H9 (cell line): ENCODE data around the gene ROBO4. TPM values are rescaled to one million over a fixed set of nuclear protein-coding genes. Genes with fewer than 3 reads are reported as not detected.

Experiments
- DNase-seq: peaks from one replicate; pipeline ENCODE4 v3.0.0-alpha.2; 2017
- H2AFZ ChIP-seq: one replicate; pipeline ENCODE4 v1.6.1; 2013; ENCODE audit warnings: mild to moderate bottlenecking, low read length, control low read depth, moderate library complexity
- H2AK5ac ChIP-seq: 2 replicates; pipeline ENCODE4 v1.6.1; 2013; ENCODE audit warnings: low read length, control low read depth, mixed read lengths; ENCODE audit not compliant: insufficient read length
- H2BK120ac ChIP-seq: one replicate; pipeline ENCODE4 v1.6.1; 2013; ENCODE audit warnings: low read depth, mild to moderate bottlenecking, low read length, control low read depth, inconsistent platforms; ENCODE audit not compliant: poor library complexity, severe bottlenecking
- H2BK12ac ChIP-seq: 2 replicates; pipeline ENCODE4 v1.6.1; 2013; ENCODE audit warnings: low read length, control low read depth, mixed read lengths, low read depth; ENCODE audit not compliant: insufficient read length
- H2BK15ac ChIP-seq: 2 replicates; pipeline ENCODE4 v1.6.1; 2013; ENCODE audit warnings: low read depth, low read length, control low read depth
- H2BK20ac ChIP-seq: one replicate; pipeline ENCODE4 v1.6.1; 2013; ENCODE audit warnings: low read depth, mild to moderate bottlenecking, low read length, control low read depth, inconsistent platforms; ENCODE audit not compliant: poor library complexity, severe bottlenecking
- H2BK5ac ChIP-seq: 2 replicates; pipeline ENCODE4 v1.6.1; 2013; ENCODE audit warnings: low read length, control low read depth, mixed read lengths; ENCODE audit not compliant: insufficient read length
- H3K14ac ChIP-seq: 2 replicates; pipeline ENCODE4 v1.6.1; 2013; ENCODE audit warnings: low read length, control low read depth; ENCODE audit not compliant: insufficient read depth
- H3K18ac ChIP-seq: 2 replicates; pipeline ENCODE4 v1.6.1; 2013; ENCODE audit warnings: low read depth, mild to moderate bottlenecking, mixed read lengths, low read length, control low read depth; ENCODE audit not compliant: insufficient read length
- H3K23ac ChIP-seq: 2 replicates; pipeline ENCODE4 v1.6.1; 2013; ENCODE audit warnings: low read length, control low read depth, mixed read lengths, low read depth; ENCODE audit not compliant: insufficient read length
- H3K23me2 ChIP-seq: 2 replicates; pipeline ENCODE4 v1.6.1; 2013; ENCODE audit warnings: low read depth, mild to moderate bottlenecking, mixed read lengths, low read length, control low read depth; ENCODE audit not compliant: insufficient read length, poor library complexity, severe bottlenecking
- H3K27ac ChIP-seq: 2 replicates; pipeline ENCODE4 v1.5.1; 2013; ENCODE audit warnings: low read length, control low read depth, mixed read lengths, low read depth; ENCODE audit not compliant: insufficient read length
- H3K27me3 ChIP-seq: 2 replicates; pipeline ENCODE4 v1.6.1; 2013; ENCODE audit warnings: low read length, control low read depth, inconsistent platforms; ENCODE audit not compliant: insufficient read depth
- H3K4ac ChIP-seq: 2 replicates; pipeline ENCODE4 v1.6.1; 2013; ENCODE audit warnings: low read depth, mild to moderate bottlenecking, control low read depth, inconsistent platforms, low read length, moderate library complexity
- H3K4me1 ChIP-seq: 2 replicates; pipeline ENCODE4 v1.6.1; 2013; ENCODE audit warnings: low read length, control low read depth, inconsistent platforms; ENCODE audit not compliant: insufficient read depth
- H3K4me2 ChIP-seq: 2 replicates; pipeline ENCODE4 v1.6.1; 2013; ENCODE audit warnings: low read length, control low read depth, mixed read lengths; ENCODE audit not compliant: insufficient read length, insufficient read depth
- H3K56ac ChIP-seq: 2 replicates; pipeline ENCODE4 v1.6.1; 2013; ENCODE audit warnings: low read depth, mild to moderate bottlenecking, mixed read lengths, low read length, control low read depth; ENCODE audit not compliant: insufficient read length
- H3K79me1 ChIP-seq: 2 replicates; pipeline ENCODE4 v1.6.1; 2013; ENCODE audit warnings: low read depth, mild to moderate bottlenecking, moderate library complexity, low read length, control low read depth, inconsistent platforms; ENCODE audit not compliant: insufficient read depth, poor library complexity, severe bottlenecking
- H3K79me2 ChIP-seq: 2 replicates; pipeline ENCODE4 v1.6.1; 2013; ENCODE audit warnings: low read length, control low read depth, inconsistent platforms; ENCODE audit not compliant: insufficient read depth
- H3K9ac ChIP-seq: 2 replicates; pipeline ENCODE4 v1.6.1; 2013; ENCODE audit warnings: low read length, control low read depth, mixed read lengths; ENCODE audit not compliant: insufficient read length; ENCODE audit errors: extremely low read depth
- H3K9me3 ChIP-seq: one replicate; pipeline ENCODE4 v1.6.1; 2013; ENCODE audit warnings: low read depth, low read length, inconsistent platforms; ENCODE audit not compliant: control insufficient read depth
- H3T11ph ChIP-seq: one replicate; pipeline ENCODE4 v1.6.1; 2013; ENCODE audit warnings: mild to moderate bottlenecking, low read length, control low read depth, inconsistent platforms
- H4K20me1 ChIP-seq: one replicate; pipeline ENCODE4 v1.6.1; 2013; ENCODE audit not compliant: control insufficient read depth, insufficient read length, insufficient read depth
- H4K5ac ChIP-seq: 2 replicates; pipeline ENCODE4 v1.6.1; 2013; ENCODE audit warnings: low read depth, mild to moderate bottlenecking, mixed read lengths, low read length, control low read depth; ENCODE audit not compliant: insufficient read length
- H4K8ac ChIP-seq: replicated peaks from 2 replicates; pipeline ENCODE4 v1.6.1; 2013; ENCODE audit warnings: low read length, control low read depth, mixed read lengths, low read depth; ENCODE audit not compliant: insufficient read length
- H4K91ac ChIP-seq: 2 replicates; pipeline ENCODE4 v1.6.1; 2013; ENCODE audit warnings: low read depth, mild to moderate bottlenecking, moderate library complexity, mixed read lengths, low read length, control low read depth; ENCODE audit not compliant: insufficient read length
- H3K27ac Mint-ChIP-seq, 3 experiments: 2 replicates in 2 of 3; 3 replicates in 1 of 3; pipeline ENCODE4 v1.8.0; 2020 to 2021; ENCODE audit warnings: mixed read lengths in 3 of 3, mild to moderate bottlenecking in 1 of 3, moderate library complexity in 1 of 3
- H3K27me3 Mint-ChIP-seq: 2 replicates; pipeline ENCODE4 v1.8.0; 2021; ENCODE audit warnings: low read depth, mild to moderate bottlenecking, moderate library complexity, mixed read lengths
- H3K36me3 Mint-ChIP-seq, 3 experiments: 2 replicates in 2 of 3; 3 replicates in 1 of 3; pipeline ENCODE4 v1.8.0; 2020 to 2021; ENCODE audit warnings: low read depth in 3 of 3, mixed read lengths in 3 of 3; ENCODE audit not compliant: insufficient read depth in 1 of 3
- H3K4me1 Mint-ChIP-seq, 2 experiments: 2 replicates each; pipeline ENCODE4 v1.8.0; 2020; ENCODE audit warnings: mixed read lengths in 2 of 2
- H3K4me3 Mint-ChIP-seq, 2 experiments: 2 replicates in 1 of 2; 3 replicates in 1 of 2; pipeline ENCODE4 v1.8.0; 2020 to 2021; ENCODE audit warnings: mild to moderate bottlenecking in 2 of 2, mixed read lengths in 2 of 2, moderate library complexity in 1 of 2
- H3K9me3 Mint-ChIP-seq, 2 experiments: 2 replicates in 1 of 2; 3 replicates in 1 of 2; pipeline ENCODE4 v1.8.0; 2020; ENCODE audit warnings: mild to moderate bottlenecking in 2 of 2, mixed read lengths in 2 of 2, moderate library complexity in 1 of 2
- WGBS: extraction: QIAGEN DNeasy Blood & Tissue Kit; methylation state at CpG from one replicate; pipeline ENCODE4 v1.1.7; 2013; ENCODE audit warnings: missing lambda C conversion rate, low lambda C conversion rate, mixed read lengths; ENCODE audit not compliant: insufficient read length; ENCODE audit errors: extremely low coverage; 5-methylcytosine and 5-hydroxymethylcytosine counted together
- total RNA-seq: library from RNA; stranded (reverse); gene quantifications from 2 replicates; pipeline ENCODE4 v1.2.1, GENCODE V29; 2021
- TF ChIP-seq, protein P1 (sequence below): fragments of 200-600 bp; sonication (generic); conservative IDR thresholded peaks from 3 replicates; pipeline ENCODE4 v1.8.0; 2021; ENCODE audit warnings: antibody characterized with exemption, mild to moderate bottlenecking

The ROBO4 gene
- total RNA-seq, 1 experiment from 2014 or later = not detected

DNA sequence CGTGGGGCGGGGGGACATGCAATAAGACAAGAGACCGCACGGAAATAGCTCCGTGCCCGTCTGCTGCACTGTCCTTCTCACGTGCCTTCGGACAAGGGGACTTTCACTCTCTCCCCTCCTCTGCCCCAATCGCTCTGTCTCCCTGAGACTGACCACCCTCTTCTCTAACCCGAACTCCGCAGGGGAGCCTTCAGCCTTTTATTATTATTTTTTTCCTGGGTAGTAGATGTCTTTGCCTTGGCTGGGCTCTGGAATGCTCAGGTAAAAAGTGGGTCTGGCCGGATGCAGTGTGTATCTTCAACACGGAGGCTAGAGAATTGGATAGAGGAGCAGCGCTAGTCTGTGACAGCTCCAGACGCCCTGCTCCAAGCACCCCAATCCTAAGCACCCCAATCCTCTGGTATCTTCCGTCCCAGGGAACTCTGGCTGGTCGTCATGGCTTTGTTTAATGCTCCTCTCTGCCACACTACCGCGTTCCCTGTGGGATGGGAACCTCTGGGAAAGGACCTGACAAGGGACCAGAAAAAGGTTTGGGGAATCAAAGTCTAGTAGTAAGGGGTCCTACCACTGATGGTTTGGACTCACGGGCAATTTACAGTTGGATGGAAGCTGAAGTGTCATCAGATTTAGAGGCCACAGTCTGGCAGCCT is 57.6 kb downstream of the ROBO4 start:
- H2BK120ac ChIP-seq = no peak overlapping the region
- TF ChIP-seq, protein P1, sequence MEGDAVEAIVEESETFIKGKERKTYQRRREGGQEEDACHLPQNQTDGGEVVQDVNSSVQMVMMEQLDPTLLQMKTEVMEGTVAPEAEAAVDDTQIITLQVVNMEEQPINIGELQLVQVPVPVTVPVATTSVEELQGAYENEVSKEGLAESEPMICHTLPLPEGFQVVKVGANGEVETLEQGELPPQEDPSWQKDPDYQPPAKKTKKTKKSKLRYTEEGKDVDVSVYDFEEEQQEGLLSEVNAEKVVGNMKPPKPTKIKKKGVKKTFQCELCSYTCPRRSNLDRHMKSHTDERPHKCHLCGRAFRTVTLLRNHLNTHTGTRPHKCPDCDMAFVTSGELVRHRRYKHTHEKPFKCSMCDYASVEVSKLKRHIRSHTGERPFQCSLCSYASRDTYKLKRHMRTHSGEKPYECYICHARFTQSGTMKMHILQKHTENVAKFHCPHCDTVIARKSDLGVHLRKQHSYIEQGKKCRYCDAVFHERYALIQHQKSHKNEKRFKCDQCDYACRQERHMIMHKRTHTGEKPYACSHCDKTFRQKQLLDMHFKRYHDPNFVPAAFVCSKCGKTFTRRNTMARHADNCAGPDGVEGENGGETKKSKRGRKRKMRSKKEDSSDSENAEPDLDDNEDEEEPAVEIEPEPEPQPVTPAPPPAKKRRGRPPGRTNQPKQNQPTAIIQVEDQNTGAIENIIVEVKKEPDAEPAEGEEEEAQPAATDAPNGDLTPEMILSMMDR = no peak
- H3K4ac ChIP-seq = no peak overlapping the region
- Mint-ChIP-seq H3K9me3 (peaks cover 0 to 2% of the 10 kb centered on the region in 2 experiments; a peak in 2 of 5 replicates), H3K36me3 (no peaks in the 10 kb centered on the region), H3K27ac (no peak overlapping the region), H3K4me3 (peak overlapping the region; percentile 44 to 74), H3K27me3 (peaks cover 36% of the 10 kb centered on the region), H3K4me1 (peaks cover 11 to 44% of the 10 kb centered on the region in 2 experiments)
- no peak overlapping the region for H3K9ac ChIP-seq
- H3K18ac ChIP-seq = no peak overlapping the region
- no peaks in the 10 kb centered on the region for H3K79me1 ChIP-seq
- no peaks in the 10 kb centered on the region for H4K20me1 ChIP-seq
- H3K4me2 ChIP-seq = peak overlapping the region; percentile 30
- no peak overlapping the region for H2BK5ac ChIP-seq
- H3K23ac ChIP-seq = no peak overlapping the region
- no peak overlapping the region for H4K8ac ChIP-seq
- H3T11ph ChIP-seq = no peak overlapping the region
- no peaks in the 10 kb centered on the region for H3K79me2 ChIP-seq
- H3K4me1 ChIP-seq = no peaks in the 10 kb centered on the region; the same call in 1 of the 2 replicates
- no CpG with 5 or more reads among the region's 20 CpGs for WGBS
- no peak overlapping the region for H2BK12ac ChIP-seq
- H3K23me2 ChIP-seq = peaks cover 3% of the 10 kb centered on the region
- no peak overlapping the region for H2AK5ac ChIP-seq
- H4K5ac ChIP-seq = no peak overlapping the region
- H3K56ac ChIP-seq = no peak overlapping the region
- peaks cover 73% of the 10 kb centered on the region for H3K27me3 ChIP-seq
- no peaks in the 10 kb centered on the region for H3K9me3 ChIP-seq
- no peak overlapping the region for H2BK15ac ChIP-seq
- no peak overlapping the region for H2AFZ ChIP-seq
- H2BK20ac ChIP-seq = no peak overlapping the region
- H3K27ac ChIP-seq = no peak overlapping the region
- H3K14ac ChIP-seq = no peak overlapping the region
- no peak for DNase-seq
- no peak overlapping the region for H4K91ac ChIP-seq
